CD4-positive, alpha-beta T cell treated with Interleukin-6 for 4 hours (primary cell): ENCODE data around the gene PMF1.

Source experiments
- DNase-seq: peaks from one replicate; pipeline ENCODE4 v3.0.0-alpha.2; 2020; ENCODE audit warnings: mixed read lengths

Gene PMF1

DNA sequence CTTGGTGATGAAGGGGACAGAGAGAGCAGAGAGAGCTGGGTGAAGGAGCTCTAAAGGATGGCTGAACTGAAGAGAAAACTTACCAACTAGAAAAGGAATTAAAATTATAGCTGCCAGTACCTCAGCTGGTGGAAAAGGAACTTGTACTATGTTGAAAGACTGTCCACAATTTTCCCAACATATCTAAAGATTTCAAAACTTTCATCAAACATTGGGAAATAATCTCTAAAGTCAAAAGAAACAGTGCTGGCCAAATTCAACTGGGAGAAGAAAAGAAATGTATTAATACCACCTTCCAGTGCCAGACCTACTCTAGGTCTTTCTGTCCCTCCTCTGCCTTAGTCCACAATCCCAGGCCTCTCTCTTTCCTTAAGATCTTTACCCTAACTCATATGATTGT is 63.7 kb downstream of the PMF1 start:
- DNase-seq = no peak

DNA sequence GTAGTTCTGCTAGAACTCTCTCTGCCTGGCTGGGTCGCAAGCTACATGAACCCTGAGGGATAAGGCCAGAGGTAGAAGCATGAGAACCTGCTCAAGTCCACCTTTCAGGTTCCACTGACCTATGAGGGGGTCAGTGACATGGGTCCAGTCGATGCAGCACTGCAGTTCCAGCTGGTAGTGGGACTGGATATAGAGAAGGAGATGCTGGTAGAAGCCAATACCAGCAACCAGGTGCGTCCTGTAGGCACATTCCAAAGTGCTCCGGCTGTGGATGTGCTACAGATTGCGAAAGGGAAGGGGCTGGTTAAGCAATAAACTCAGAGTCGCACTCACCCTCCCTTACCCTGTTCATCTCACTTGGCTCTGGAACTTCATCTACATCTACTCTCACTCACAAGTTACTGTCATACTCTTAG is 64.2 kb downstream of the PMF1 start:
- DNase-seq = no peak

DNA sequence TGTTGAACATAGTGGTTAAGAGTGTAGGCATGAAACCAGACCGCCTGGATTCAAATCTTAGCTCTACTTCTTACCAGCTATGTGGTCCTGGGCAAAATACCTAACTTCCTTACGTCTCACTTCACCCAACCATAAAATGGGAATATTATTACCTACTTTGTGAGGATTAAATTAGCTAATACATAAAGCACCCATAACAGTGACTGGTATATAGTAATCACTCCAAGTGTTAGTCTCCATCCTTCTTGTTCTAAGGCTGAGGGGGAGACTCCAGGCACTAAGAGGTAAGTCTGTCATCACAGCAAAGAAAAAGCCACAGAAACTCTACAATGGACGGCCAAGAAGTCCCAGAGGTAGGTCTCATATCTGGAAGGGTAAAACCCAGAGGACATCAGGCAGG is 67.0 kb downstream of the PMF1 start:
- DNase-seq = no peak

DNA sequence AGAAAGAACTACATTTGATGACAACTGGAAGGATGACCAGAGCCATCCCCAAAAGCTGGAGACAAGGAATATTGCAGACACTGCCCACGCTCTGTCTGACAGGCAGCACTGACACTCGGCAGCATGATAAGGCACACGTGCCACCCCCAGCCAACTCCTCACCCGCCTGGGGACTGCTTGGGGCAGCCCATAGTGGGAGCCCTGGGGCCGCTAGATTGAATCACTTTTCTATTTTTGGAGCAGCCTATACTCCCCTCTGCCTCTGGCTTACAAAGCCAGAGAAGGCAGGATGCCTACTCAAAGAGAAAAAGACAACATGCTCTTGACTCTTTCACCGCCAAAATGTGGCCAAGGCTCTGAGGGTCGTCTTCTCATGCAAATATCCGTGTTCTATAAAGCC is 68.5 kb downstream of the PMF1 start:
- no peak for DNase-seq

DNA sequence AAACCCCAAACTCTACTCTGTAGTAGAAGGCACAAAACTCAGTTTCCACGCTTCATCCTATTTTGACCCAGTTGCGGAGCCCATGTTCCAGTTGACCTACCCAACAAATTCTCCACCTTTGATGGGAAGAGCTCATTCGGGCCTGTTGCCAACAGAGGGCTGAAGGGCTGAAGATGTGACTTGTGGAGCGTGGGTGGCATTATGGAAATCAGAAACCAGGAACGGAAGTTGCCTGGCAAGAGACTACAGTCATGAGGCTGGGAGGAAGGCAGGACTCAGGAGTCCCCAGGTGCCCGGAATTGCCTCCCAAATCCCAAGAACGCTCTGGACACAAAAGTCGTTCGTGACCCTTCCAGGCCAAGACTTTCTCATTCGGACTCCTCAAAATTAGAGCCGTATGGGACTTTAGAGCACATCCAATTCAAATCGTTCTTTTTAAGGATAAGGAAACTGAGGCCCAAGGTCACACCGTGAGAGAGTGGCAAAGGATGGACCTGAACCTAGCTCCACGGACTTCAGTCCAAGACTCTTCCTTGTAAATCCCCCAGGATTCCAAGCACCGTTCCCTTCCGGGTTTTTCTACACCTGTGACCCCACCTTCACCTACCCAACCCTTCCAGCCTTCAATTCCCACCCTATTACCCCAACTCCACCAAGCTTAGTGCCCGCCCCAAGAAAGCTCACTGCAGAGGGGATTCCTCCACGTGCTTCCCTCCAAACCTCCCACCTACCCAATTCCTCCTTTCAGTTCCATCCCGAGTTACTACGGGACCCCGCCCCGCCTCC is 69.1 kb downstream of the PMF1 start:
- DNase-seq = no peak

- peak; percentile 96 for DNase-seq
These were observed 69.8 kb downstream of the PMF1 start, which contains the start of gene SMG5 for GRCh38 chr1:156282479-156283222. Gene SMG5, minus strand, starts transcription at chr1:156282825. Its CDS starts 145 bp downstream, at chr1:156282680.

DNA sequence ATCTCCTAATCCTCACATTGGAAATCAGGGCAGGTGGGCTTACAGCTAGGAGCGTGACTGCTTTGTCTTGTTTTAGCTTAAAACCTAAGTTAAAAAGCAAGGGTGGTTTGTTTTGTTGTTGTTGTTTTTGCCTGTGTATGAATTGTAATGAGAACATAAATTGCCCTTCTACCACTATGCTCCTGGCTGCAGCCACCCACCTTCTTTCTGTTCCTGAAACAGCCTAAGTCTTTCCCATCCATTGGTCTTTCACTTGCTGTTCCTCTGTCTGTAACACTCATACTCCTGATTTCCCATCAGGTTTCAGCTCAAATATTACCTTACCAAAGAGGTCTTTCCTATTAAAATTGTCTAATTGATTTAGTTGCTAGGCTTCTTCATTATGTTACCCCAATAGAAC is 70.7 kb downstream of the PMF1 start:
- DNase-seq = no peak

DNA sequence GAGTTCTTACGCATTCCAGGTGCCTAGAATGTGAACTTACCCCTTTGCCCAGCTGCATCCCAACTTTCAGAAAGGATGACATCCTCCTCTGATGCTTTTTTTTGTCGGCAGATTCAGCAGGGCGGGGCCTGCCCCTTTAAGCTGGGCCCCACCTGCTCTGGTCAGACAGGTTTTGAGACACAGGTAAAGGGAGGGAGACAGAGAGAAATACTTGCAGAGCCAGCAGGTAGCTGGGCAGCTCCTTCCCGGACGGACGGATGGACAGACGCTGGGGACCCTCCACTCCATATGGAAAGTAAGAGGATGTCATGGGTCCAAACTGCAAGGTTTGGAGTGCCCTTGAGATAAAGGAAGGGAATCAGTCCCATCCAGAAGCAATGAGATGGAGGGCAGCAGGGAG is 71.3 kb downstream of the PMF1 start, which contains the start of gene TMEM79:
TSS of gene TMEM79 (plus strand) at position 214 of the 400 bp plus-strand sequence. CDS start 902 bp downstream, outside the sequence.
- no peak for DNase-seq

- DNase-seq = no peak
These were observed 72.0 kb downstream of the PMF1 start for GRCh38 chr1:156284757-156285156.

DNA sequence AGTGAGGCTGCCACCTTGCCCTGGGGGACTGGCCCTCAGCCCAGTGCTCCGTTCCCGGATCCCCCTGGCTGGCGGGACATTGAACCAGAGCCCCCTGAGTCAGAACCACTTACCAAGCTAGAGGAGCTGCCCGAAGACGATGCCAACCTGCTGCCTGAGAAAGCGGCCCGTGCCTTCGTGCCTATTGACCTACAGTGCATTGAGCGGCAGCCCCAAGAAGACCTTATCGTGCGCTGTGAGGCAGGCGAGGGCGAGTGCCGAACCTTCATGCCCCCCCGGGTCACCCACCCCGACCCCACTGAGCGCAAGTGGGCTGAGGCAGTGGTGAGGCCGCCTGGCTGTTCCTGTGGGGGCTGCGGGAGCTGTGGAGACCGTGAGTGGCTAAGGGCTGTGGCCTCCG is 72.6 kb downstream of the PMF1 start:
- no peak for DNase-seq

DNA sequence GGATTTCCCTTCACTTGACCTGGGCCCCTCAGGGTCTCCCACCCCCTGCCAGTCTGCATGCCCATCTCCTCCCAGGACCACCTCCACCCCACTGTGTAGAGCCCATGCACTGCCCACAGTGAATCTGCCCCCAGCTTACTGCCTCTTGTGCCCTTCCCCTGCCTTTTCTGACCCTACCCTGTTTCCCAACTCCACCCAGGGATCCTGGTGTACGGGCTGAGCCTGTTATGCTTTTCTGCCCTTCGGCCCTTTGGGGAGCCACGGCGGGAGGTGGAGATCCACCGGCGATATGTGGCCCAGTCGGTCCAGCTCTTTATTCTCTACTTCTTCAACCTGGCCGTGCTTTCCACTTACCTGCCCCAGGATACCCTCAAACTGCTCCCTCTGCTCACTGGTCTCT is 73.3 kb downstream of the PMF1 start:
- DNase-seq = no peak
